Activated naive CD8-positive, alpha-beta T cell (primary cell): ENCODE data around the gene MAGED1.
A peak's percentile ranks its signal among the peaks of the same experiment; 100 is the strongest.
"Not testable (repeated sequence)": the region's sequence is repeated elsewhere in the genome, so short reads cannot be mapped to it uniquely, and the experiment has no call there.

ENCODE experiments used
- H3K27ac Mint-ChIP-seq: one replicate; pipeline ENCODE4 v1.8.0; 2021; ENCODE audit warnings: mixed read lengths
- H3K27me3 Mint-ChIP-seq: one replicate; pipeline ENCODE4 v1.8.0; 2021; ENCODE audit warnings: mixed read lengths
- H3K36me3 Mint-ChIP-seq: one replicate; pipeline ENCODE4 v1.8.0; 2021; ENCODE audit warnings: mixed read lengths
- H3K4me1 Mint-ChIP-seq: one replicate; pipeline ENCODE4 v1.8.0; 2021; ENCODE audit warnings: low read depth, mixed read lengths
- H3K4me3 Mint-ChIP-seq: one replicate; pipeline ENCODE4 v1.8.0; 2021; ENCODE audit warnings: mild to moderate bottlenecking, mixed read lengths
- H3K9me3 Mint-ChIP-seq: one replicate; pipeline ENCODE4 v1.8.0; 2021; ENCODE audit warnings: low read depth, mixed read lengths

Gene MAGED1

GRCh38 chrX:51878056-51878455 is 15.4 kb upstream of the MAGED1 start:
- H3K4me3 Mint-ChIP-seq: no peak overlapping the region
- peaks cover 8% of the 10 kb centered on the region for H3K36me3 Mint-ChIP-seq
- peaks cover 8% of the 10 kb centered on the region for H3K4me1 Mint-ChIP-seq
- H3K27ac Mint-ChIP-seq: no peak overlapping the region
- no peaks in the 10 kb centered on the region for H3K9me3 Mint-ChIP-seq
- H3K27me3 Mint-ChIP-seq: no peaks in the 10 kb centered on the region

DNA sequence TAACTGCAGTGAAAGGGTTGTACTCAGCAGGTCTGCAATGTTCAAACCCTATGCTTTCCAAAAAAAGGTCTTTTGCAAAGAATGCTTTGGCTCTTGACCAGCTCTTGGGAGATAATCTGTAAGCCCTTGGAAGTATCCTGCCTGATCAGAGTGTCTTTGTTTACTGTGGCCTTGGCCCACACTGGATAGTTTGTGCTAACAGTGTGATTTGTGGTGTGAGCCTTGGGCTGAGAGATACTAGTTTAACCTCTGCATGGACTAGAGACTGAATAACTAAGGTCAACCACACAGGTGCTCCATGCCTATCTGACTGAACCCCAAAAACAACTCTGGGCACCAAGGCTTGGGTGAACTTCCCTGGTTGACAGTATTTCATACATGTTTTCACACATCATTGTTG is 3.6 kb upstream of the MAGED1 start:
- H3K4me3 Mint-ChIP-seq: no peak overlapping the region
- no peaks in the 10 kb centered on the region for H3K36me3 Mint-ChIP-seq
- H3K4me1 Mint-ChIP-seq: peaks cover 16% of the 10 kb centered on the region
- no peak overlapping the region for H3K27ac Mint-ChIP-seq
- no peaks in the 10 kb centered on the region for H3K9me3 Mint-ChIP-seq
- no peaks in the 10 kb centered on the region for H3K27me3 Mint-ChIP-seq

- no peaks in the 10 kb centered on the region for H3K27me3 Mint-ChIP-seq
- H3K27ac Mint-ChIP-seq: no peak overlapping the region
- peaks cover 22% of the 10 kb centered on the region for H3K4me1 Mint-ChIP-seq
- H3K4me3 Mint-ChIP-seq: no peak overlapping the region
- H3K9me3 Mint-ChIP-seq: no peaks in the 10 kb centered on the region
- no peaks in the 10 kb centered on the region for H3K36me3 Mint-ChIP-seq
Measured at GRCh38 chrX:51891245-51891644, 2.2 kb upstream of the MAGED1 start.

DNA sequence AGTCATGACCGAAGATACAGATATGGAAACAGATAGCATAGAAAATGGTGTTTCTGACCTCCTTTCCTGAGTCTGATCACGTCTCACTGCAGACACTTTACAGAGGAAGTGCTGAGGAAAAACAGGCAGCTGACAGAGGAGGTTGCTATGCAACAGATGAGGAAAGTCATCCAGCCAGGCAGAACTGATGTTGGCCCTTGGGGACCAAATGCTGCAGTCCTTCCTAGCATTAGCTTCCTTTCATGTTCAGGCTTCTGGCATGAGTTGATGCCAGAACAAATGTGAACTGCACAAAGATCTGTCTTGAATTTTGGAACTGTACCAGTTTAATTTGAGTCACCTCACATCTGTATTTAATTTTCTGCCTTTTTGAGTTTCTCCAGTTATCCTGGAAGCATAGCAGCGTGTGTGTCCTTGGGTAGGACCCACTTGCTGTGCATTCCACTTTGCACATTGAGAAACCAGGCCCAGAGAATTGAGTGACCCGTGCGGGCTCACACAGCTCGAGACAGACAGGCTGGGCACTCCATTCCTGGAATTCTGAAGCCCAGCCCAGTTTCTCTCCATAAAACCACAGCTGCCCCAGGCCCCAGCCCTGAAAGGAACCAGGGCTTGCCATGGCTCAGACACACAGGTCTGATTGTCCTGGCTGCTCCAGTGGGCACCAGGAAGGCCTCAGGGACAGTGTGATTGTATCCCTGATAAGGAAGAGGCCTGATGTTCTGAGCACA is 1.4 kb upstream of the MAGED1 start:
- H3K9me3 Mint-ChIP-seq: no peaks in the 10 kb centered on the region
- H3K36me3 Mint-ChIP-seq: no peaks in the 10 kb centered on the region
- H3K27ac Mint-ChIP-seq: peak overlapping the region; percentile 72
- peaks cover 22% of the 10 kb centered on the region for H3K4me1 Mint-ChIP-seq
- H3K27me3 Mint-ChIP-seq: no peaks in the 10 kb centered on the region
- no peak overlapping the region for H3K4me3 Mint-ChIP-seq

DNA sequence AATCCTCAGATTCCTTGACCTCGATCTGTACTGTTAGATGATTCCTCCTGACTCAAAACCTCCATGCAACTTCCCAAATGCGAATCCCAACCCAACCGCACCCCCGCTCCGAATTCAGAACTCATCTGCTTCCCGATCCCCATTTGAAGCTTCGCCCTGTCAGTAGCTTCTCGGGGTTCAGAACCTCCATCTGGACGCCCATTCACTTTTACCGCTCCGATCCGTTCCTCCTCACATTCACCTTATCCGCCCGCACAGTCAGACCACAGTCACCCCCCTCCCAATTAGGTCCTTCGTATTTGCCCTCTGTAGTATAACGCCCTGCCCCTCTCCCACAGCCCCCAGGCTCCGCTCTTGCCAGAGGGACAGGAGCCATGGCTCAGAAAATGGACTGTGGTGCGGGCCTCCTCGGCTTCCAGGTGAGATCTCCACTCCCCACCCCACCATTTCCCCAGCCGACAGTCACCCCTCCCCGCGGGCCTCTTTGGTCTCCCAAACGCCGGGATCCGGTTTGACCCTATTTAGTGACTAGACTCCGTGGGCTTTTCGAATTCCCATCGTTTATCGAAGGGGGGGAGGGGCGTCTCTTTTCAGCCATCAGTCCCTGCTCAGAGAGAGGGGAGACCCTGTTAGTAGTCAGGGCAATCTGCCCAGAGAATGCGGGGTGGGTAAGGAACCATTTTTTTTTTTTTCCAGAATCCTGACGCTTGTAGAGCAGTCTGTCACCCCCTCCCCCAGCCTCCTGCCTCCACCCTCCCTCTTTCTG is 691 bp downstream of the MAGED1 start:
- peak overlapping the region; percentile 81 for H3K27ac Mint-ChIP-seq
- H3K4me1 Mint-ChIP-seq: peaks cover 22% of the 10 kb centered on the region
- H3K27me3 Mint-ChIP-seq: no peaks in the 10 kb centered on the region
- H3K9me3 Mint-ChIP-seq: no peaks in the 10 kb centered on the region
- H3K4me3 Mint-ChIP-seq: peak overlapping the region; percentile 93
- H3K36me3 Mint-ChIP-seq: no peaks in the 10 kb centered on the region

- no peaks in the 10 kb centered on the region for H3K27me3 Mint-ChIP-seq
- H3K27ac Mint-ChIP-seq: peak overlapping the region; percentile 34
- H3K9me3 Mint-ChIP-seq: no peaks in the 10 kb centered on the region
- peak overlapping the region; percentile 93 for H3K4me3 Mint-ChIP-seq
- H3K36me3 Mint-ChIP-seq: no peaks in the 10 kb centered on the region
- H3K4me1 Mint-ChIP-seq: peaks cover 22% of the 10 kb centered on the region
Measured at GRCh38 chrX:51894697-51895336, 1.4 kb downstream of the MAGED1 start.

DNA sequence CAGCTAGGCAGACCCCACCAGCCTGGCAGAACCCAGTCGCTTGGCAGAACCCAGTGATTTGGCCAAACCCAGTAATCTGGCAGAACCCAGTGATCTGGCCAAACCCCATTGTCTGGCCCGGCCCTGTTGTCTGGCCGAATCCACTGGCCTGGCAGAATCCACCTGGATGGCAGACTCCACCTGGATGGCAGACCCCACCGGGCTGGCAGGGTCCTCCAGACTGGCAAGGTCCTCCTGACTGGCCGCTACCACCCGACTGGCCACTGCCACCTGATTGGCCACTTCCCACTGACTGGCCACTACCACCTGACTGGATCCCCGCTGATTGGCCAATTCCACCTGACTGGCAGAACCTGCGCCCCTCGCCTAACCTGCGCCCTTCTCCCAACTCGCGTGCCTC is 3.2 kb downstream of the MAGED1 start:
- Mint-ChIP-seq H3K4me3 (no peak overlapping the region), H3K9me3 (no peaks in the 10 kb centered on the region), H3K27ac (no peak overlapping the region), H3K27me3 (no peaks in the 10 kb centered on the region), H3K36me3 (peaks cover 2% of the 10 kb centered on the region), H3K4me1 (peaks cover 19% of the 10 kb centered on the region)

GRCh38 chrX:51899741-51900140 is 6.3 kb downstream of the MAGED1 start:
- H3K36me3 Mint-ChIP-seq: peaks cover 2% of the 10 kb centered on the region
- peaks cover 13% of the 10 kb centered on the region for H3K4me1 Mint-ChIP-seq
- no peaks in the 10 kb centered on the region for H3K9me3 Mint-ChIP-seq
- H3K4me3 Mint-ChIP-seq: no peak overlapping the region
- H3K27ac Mint-ChIP-seq: no peak overlapping the region
- no peaks in the 10 kb centered on the region for H3K27me3 Mint-ChIP-seq

DNA sequence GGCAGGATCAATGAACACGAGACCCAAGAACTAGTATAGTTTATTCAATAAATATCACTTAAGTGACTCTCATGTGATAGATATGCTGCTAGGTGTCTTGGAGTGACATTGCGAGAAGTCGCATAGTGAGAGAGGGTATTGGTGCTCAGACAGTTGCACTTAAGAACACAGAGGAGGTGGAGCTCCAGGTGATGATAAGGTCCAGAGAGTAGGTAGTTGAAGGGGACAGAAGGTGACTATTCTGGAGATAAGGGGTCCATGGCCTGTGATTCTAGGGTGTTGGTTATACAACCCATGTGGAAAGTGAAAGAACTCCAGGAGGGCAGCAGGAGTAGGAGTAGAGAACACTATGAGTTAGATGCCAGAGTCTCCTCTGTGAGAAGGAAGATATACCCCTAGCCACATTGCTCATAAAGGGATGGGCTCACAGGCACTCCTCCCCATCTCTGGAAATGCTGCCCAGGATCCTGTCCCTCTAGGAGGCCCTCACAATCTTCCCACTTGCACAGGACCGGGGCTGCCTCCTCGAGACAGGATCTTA is 9.2 kb downstream of the MAGED1 start:
- H3K4me1 Mint-ChIP-seq: peaks cover 8% of the 10 kb centered on the region
- no peaks in the 10 kb centered on the region for H3K27me3 Mint-ChIP-seq
- no peaks in the 10 kb centered on the region for H3K9me3 Mint-ChIP-seq
- H3K36me3 Mint-ChIP-seq: peaks cover 2% of the 10 kb centered on the region
- no peak overlapping the region for H3K4me3 Mint-ChIP-seq
- H3K27ac Mint-ChIP-seq: no peak overlapping the region

- H3K9me3 Mint-ChIP-seq, H3K27ac Mint-ChIP-seq, H3K4me3 Mint-ChIP-seq, H3K4me1 Mint-ChIP-seq, H3K27me3 Mint-ChIP-seq, H3K36me3 Mint-ChIP-seq: not testable (repeated sequence)
Measured at GRCh38 chrX:51905152-51905551, 11.7 kb downstream of the MAGED1 start.

DNA sequence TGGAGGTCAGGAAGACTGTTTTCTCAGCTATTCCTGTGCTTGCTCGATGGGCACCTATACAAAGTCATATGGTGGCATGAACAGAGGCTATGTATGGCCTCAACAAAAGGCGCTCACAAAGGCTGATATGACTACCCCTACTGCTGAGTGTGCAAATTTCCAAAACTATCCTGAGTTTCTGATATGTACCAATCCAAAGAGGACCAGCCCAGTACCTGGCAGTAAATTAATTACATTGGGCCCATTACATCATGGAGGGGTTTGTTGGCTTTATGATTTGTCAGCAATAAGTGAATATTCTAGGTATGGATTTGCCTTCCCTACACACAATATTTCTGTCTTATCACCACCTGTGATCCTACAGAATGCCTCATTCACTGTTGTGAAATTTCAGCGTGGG is 12.3 kb downstream of the MAGED1 start:
- H3K4me3 Mint-ChIP-seq: no peak overlapping the region

DNA sequence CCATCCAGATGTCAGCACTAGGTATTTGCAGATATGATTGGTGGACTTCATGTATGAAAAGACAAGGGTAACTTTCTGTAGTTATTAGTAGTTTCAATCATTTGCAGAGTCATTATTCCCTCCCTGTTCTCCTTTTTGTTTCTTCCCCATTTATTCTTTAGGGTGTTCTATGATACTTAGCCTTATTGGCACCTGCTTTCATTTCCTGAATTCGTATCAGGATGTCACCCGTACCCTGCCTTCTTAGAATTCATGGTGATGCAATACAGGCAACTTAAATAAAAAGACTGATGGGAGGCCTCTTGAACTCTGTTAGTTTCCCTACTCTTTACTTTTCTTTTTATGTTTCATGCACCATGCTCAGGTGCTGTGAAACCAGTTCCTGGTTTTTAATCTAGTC is 24.2 kb downstream of the MAGED1 start:
- H3K27me3 Mint-ChIP-seq: no peaks in the 10 kb centered on the region
- no peak overlapping the region for H3K4me3 Mint-ChIP-seq

More for the DNA sequence above, 12.3 kb downstream of the MAGED1 start:
- Mint-ChIP-seq H3K36me3 (peaks cover 2% of the 10 kb centered on the region), H3K27ac (no peak overlapping the region), H3K27me3 (no peaks in the 10 kb centered on the region), H3K9me3 (no peaks in the 10 kb centered on the region), H3K4me1 (peaks cover 8% of the 10 kb centered on the region)

DNA sequence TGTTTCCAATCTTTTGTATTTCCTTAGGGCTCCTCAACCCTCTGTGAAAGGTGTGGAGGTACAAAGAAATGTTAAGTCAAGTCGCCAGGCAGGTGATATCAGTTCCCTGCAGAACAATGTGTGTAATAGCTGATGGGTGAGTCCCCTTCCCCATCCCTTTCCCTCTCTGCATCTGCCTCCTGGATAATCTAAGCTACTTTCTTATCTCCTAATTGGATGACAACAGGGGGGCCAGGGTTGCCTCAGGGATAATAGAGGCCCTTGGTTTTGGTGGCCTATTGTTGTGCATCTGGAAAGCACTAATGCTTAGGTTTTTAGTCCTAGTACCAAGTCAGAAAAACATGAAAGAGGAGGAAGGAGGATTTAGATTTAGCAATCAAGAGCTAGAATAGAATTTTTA is 29.1 kb downstream of the MAGED1 start:
- H3K9me3 Mint-ChIP-seq: no peaks in the 10 kb centered on the region
- no peaks in the 10 kb centered on the region for H3K36me3 Mint-ChIP-seq
- no peaks in the 10 kb centered on the region for H3K27me3 Mint-ChIP-seq
- H3K4me1 Mint-ChIP-seq: no peaks in the 10 kb centered on the region
- H3K27ac Mint-ChIP-seq: no peak overlapping the region
- no peak overlapping the region for H3K4me3 Mint-ChIP-seq

More for the DNA sequence above, 24.2 kb downstream of the MAGED1 start:
- Mint-ChIP-seq H3K9me3 (no peaks in the 10 kb centered on the region), H3K27ac (no peak overlapping the region), H3K4me1 (no peaks in the 10 kb centered on the region), H3K36me3 (no peaks in the 10 kb centered on the region)

DNA sequence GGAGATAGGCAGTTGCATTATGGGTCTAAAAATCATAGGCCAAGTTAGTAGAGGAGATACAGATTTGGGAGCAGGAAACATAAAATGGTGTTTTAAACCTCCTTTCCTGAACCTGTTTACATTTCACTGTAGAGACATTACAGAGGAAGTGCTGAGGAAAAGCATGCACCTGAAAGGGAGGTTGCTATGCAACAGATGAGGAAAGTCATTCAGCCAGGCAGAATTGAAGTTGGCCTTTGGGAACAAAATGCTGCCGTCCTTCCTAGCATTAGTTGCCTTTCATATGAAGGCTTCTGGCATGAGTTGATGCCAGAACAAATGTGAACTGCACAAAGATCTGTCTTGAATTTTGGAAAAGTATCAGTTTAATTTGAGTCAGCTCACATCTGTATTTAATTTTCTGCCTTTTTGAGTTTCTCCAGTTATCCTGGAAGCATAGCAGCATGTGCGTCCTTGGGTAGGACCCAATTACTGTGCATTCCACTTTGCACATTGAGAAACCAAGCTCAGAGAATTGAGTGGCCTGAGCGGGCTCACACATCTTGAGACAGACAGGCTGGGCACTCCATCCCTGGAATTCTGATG is 38.2 kb downstream of the MAGED1 start:
- Mint-ChIP-seq H3K27ac (no peak overlapping the region), H3K4me3 (no peak overlapping the region)

More for the DNA sequence above, 38.2 kb downstream of the MAGED1 start:
- Mint-ChIP-seq H3K9me3 (no peaks in the 10 kb centered on the region), H3K36me3 (no peaks in the 10 kb centered on the region), H3K4me1 (no peaks in the 10 kb centered on the region), H3K27me3 (peaks cover 1% of the 10 kb centered on the region)
